Thyroid gland (tissue), 4 donors: Measurements from ENCODE around the gene FBP2.

Experiments
- CTCF ChIP-seq, 6 experiments: fragments of 200-600 bp in 3 of 6; fragments of 450-650 bp in 3 of 6; sonication (generic) in 3 of 6; IDR thresholded peaks; one replicate each; pipeline ENCODE4 v1.5.1; 2016 to 2019; ENCODE audit warnings: antibody characterized with exemption in 6 of 6, mild to moderate bottlenecking in 2 of 6, inconsistent platforms in 1 of 6, moderate library complexity in 1 of 6
- POLR2A ChIP-seq, 2 donors: fragments of 450-650 bp; IDR thresholded peaks; one replicate each; pipeline ENCODE4 v1.6.1; 2017; ENCODE audit warnings: antibody characterized with exemption in 2 of 2, mild to moderate bottlenecking in 2 of 2, moderate library complexity in 1 of 2

- no peak for TF ChIP-seq CTCF (IDR thresholded peaks at IDR 0.05)
- TF ChIP-seq POLR2A (IDR thresholded peaks at IDR 0.05), result no peak
Observed at GRCh38 chr9:94528886-94529285, 64.7 kb downstream of the FBP2 start.
